Measurements from ENCODE around the gene KPNA3.

The KPNA3 gene

DNA sequence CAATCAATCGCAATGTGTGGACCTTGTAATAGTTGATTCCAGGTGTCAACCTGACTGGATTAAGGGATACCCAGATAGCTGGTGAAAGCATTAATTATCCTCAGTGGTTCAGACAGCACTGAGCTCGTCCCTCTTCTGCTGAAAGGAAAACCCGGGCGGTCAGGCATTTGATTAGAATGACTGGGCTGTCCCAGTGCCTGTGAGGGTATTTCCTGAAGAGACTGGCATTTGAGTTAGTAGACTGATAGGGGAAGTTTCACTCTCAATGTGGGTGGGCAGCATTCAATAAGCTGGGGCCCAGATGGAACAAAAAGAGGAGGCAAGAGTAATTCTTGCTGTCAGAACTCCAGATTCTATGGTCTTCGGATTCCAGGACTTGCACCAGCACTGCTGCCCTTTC is 31.9 kb downstream of the KPNA3 start:
- ChIA-PET POLR2A (no interaction called here), CTCF (interaction anchor here (1.2 to 2.1 kb wide), 6 partner anchors 12 to 72 kb away, joined by 3 to 7 read pairs (median 4); no protein-coding TSS in a partner anchor)
- DNase-seq (ENCODE audit: extremely low spot score) = no peak
- TF ChIP-seq, protein P1, sequence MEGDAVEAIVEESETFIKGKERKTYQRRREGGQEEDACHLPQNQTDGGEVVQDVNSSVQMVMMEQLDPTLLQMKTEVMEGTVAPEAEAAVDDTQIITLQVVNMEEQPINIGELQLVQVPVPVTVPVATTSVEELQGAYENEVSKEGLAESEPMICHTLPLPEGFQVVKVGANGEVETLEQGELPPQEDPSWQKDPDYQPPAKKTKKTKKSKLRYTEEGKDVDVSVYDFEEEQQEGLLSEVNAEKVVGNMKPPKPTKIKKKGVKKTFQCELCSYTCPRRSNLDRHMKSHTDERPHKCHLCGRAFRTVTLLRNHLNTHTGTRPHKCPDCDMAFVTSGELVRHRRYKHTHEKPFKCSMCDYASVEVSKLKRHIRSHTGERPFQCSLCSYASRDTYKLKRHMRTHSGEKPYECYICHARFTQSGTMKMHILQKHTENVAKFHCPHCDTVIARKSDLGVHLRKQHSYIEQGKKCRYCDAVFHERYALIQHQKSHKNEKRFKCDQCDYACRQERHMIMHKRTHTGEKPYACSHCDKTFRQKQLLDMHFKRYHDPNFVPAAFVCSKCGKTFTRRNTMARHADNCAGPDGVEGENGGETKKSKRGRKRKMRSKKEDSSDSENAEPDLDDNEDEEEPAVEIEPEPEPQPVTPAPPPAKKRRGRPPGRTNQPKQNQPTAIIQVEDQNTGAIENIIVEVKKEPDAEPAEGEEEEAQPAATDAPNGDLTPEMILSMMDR (IDR thresholded peaks at IDR 0.05; ENCODE audit: control extremely low read depth, extremely low read depth, low read depth, missing control alignments) = no peak

DNA sequence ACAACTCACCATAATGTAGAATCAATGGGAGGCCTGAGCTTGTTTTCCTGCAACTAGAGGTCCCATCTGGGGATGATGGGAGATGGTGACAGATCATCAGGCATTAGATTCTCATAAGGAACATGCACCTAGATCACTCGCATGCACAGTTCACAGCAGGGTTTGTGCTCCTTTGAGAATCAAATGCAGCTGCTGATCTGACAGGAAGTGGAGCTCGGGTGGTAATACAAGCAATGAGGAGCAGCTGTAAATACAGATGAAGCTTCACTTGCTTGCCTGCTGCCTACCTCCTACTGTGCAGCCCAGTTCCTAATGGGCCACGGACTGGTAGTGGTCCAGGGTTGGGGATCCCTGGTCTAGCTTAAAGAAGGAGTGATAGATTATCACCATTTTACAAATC is 33.0 kb downstream of the KPNA3 start:
- TF ChIP-seq, protein P1 (IDR thresholded peaks at IDR 0.05; ENCODE audit: control extremely low read depth, extremely low read depth, low read depth, missing control alignments) = no peak
- DNase-seq (ENCODE audit: extremely low spot score) = no peak
- POLR2A ChIA-PET = no interaction called here
- CTCF ChIA-PET = interaction anchor here (1.2 to 2.1 kb wide), 7 partner anchors 13 to 71 kb away, joined by 3 to 7 read pairs (median 4); no protein-coding TSS in a partner anchor

DNA sequence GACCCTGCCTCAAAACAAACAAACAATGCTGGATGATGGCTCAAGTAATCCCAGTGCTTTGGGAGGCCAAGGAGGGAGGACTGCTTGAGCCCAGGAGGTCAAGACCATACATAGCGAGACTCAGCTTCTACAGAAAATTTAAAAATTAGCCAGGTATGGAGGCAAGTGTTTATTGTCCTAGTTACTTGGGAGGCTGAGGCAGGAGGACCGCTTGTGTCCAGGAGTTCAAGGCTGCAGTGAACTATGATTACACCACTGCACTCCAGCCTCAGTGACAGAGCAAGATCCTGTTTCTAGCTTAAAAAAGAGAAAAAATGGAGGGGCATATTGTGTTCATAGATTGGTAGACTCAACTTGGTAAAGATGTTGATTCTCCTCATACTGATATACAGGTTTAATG is 36.2 kb downstream of the KPNA3 start:
- DNase-seq (ENCODE audit: extremely low spot score) = no peak
- POLR2A ChIA-PET = no interaction called here
- TF ChIP-seq, protein P1 (IDR thresholded peaks at IDR 0.05; ENCODE audit: control extremely low read depth, extremely low read depth, low read depth, missing control alignments) = no peak
- CTCF ChIA-PET = interaction anchor here (1.0 kb wide), 2 partner anchors 9 to 33 kb away, joined by 3 to 4 read pairs; no protein-coding TSS in a partner anchor

DNA sequence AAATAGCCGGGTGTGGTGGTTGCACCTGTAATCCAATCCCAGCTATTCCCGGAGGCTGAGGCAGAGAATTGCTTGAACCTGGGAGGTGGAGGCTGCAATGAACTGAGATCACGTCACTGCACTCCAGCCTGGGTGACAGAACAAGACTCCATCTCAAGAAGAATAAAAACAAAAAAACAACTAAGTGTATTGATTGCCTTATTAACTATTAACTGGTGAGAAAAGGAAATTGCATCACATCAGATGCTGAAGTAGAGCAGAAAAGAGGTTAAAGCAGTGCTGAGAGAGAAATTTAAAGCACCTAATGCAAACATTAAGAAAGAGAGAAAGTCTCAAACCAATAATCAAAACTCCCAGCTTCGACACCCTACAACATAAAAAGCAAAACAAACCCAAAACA is 38.3 kb downstream of the KPNA3 start:
- ChIA-PET CTCF (interaction anchor here (0.6 kb wide), 1 partner anchor 16 kb away, joined by 3 read pairs; no protein-coding TSS in a partner anchor), POLR2A (no interaction called here)
- TF ChIP-seq, protein P1 (IDR thresholded peaks at IDR 0.05; ENCODE audit: control extremely low read depth, extremely low read depth, low read depth, missing control alignments) = no peak
- DNase-seq (ENCODE audit: extremely low spot score) = no peak

DNA sequence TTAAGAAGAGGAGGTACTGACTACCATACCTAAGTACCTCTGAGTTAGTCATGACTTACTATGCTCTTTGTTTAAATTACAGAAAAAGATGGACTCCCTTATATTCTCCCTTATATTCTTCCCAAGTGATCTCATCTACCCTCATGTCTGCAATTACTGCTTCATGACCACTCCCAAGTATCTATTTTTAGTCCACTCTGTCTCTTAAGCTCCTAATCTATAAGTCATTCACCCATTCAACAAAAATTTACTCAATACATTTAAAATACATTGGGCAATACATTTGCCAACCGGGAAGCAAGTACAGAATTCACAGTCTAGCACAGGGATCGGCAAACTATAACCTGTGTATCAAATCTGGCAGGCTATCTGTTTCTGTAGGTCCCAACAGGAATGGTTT is 42.6 kb downstream of the KPNA3 start:
- ChIA-PET CTCF (no interaction called here), POLR2A (no interaction called here)
- DNase-seq (ENCODE audit: extremely low spot score) = no peak
- TF ChIP-seq, protein P1 (IDR thresholded peaks at IDR 0.05; ENCODE audit: control extremely low read depth, extremely low read depth, low read depth, missing control alignments) = no peak

DNA sequence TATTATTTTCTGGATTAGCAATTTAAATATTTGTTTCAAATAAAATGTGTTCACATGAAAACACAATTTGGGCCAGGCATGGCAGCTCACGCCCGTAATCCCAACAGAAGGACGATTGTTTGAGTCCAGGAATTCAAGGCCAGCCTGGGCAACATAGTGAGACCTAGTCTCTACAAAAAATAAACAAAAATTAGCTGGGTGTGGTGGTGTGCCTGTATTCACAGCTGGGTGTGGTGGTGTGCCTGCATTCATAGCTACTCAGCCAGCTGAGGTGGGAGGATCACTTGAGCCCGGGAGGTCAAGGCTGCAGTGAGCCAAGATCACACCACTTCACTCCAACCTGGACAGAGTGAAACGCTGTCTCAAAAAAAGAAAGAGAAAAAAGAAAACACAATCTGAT is 46.4 kb downstream of the KPNA3 start:
- CTCF ChIA-PET = no interaction called here
- TF ChIP-seq, protein P1 (IDR thresholded peaks at IDR 0.05; ENCODE audit: control extremely low read depth, extremely low read depth, low read depth, missing control alignments) = no peak

DNA sequence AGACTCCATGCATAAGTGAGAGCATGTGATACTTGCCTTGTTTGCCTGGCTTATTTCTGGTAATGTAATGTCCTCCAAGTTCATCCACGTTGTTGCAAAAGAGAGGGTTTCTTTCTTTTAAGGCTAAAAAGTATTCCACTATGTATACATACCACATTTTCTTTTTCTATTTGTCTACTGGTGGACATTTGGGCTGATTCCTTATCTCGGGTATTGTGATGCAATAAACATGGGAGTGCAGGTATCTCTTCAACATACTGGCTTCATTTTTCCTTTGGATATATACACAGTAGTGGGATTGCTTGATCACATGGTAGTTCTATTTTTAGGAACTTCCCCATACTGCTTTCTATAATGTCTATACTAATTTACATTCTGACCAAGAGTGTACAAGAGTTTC is 51.6 kb downstream of the KPNA3 start:
- ChIA-PET POLR2A (no interaction called here), CTCF (no interaction called here)
- TF ChIP-seq, protein P1 (IDR thresholded peaks at IDR 0.05; ENCODE audit: control extremely low read depth, extremely low read depth, low read depth, missing control alignments) = no peak
- no peak for DNase-seq (ENCODE audit: extremely low spot score)

More for the DNA sequence above, 46.4 kb downstream of the KPNA3 start:
- DNase-seq (ENCODE audit: extremely low spot score) = no peak
- POLR2A ChIA-PET = no interaction called here
